ENCODE data around the gene BRPF1.

DNA sequence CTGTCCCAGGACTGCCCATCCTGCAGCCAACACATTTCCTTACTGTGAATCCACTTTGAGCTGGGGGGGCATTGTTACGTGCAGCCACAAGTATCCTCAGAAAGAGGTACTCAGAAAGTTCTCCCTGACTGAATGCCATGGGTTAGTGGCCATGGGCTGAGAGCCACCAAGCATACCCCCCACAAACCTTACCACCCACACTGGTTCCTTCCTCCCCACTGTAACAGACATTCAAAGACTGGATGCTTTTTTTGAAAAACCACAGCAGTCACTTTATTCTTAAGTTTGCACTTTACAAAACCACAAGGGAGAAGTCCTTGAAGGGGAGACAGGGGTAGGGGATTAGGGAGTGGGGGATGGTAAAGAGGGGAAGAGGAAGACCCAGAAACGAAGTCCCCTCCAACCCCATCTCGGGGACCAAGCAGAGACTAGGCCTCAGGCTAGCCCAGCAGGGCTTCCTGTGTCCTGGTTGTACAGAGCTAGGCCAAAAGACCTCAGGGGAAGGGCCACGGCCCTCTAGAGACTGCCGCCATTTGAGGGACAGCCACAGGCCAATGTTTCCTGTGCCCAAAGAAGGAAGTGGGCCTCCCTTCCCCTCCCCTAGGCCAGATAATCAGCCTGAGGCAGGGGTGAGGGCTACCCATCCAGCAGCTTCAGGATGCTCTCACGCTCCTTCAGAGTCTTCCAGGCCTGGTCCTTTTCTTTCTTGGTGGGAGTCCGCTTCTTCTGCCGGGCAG lies 48.4 kb downstream of the BRPF1 start:
- no peak for TF ChIP-seq CTCF (conservative IDR thresholded peaks at IDR 0.05; ENCODE audit: low read length)
- no peak for TF ChIP-seq EZH2phosphoT487 (IDR thresholded peaks at IDR 0.05; ENCODE audit: borderline replicate concordance)

All from Loucy (cell line).